GM18520 (cell line): Measurements from ENCODE around the gene HS3ST4.

ENCODE experiments used
- ATAC-seq: cut with Tn5 transposase; IDR thresholded peaks from one replicate; pipeline ENCODE4 v1.9.1; 2021; ENCODE audit not compliant: unreplicated experiment

The HS3ST4 gene

DNA sequence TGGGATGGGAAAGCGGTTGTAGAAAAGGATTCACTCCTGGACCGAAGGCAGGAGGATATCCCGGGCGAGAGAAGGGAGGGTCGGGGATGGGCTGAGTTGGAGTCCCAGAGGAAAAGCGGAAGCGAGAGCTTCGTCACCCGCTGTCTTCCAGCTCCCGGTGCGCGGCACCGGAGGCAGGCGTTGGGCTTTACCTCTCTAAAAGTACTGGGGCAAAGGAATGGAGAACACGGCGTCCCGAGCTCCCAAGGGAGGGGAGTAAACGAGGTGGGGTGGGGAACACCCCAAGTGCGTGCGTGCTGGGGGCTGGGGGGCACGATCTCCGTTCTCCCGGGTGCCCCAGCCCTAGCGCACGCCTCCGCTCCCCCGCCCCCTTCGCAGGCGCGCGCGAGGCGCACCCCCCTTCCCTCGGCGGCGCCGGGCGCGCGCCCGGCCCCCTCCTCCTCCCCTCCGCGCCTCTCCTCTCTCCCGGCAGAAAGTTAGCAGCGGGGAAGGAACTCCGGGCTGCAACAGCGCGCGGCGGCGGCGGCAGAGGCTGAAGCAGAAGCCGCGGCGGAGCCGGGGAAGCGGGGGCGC, at the start of gene HS3ST4:
Gene HS3ST4 (plus strand): TSS at position 441 of the 573 bp plus-strand sequence.
- ATAC-seq: no peak

DNA sequence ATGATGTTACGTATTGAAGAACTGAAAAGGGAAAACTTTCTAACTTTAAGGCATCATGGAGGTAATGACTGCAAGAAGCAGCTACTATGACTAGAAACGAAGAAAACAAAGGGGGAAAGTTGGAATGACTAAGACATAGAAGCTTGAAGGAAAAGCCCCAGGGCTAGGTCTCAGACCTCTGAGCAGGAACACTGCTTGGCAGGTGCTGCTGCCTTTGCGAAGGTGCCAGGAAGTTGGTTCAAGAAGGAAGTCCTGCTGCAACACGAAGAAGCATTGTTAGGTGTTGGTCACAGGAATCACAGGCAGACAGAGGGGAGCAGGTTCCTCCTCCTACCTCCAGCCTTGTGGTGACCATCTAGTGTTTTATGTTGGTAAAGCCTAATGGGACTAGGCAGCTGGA, 48.1 kb upstream of the HS3ST4 start:
- no peak for ATAC-seq

DNA sequence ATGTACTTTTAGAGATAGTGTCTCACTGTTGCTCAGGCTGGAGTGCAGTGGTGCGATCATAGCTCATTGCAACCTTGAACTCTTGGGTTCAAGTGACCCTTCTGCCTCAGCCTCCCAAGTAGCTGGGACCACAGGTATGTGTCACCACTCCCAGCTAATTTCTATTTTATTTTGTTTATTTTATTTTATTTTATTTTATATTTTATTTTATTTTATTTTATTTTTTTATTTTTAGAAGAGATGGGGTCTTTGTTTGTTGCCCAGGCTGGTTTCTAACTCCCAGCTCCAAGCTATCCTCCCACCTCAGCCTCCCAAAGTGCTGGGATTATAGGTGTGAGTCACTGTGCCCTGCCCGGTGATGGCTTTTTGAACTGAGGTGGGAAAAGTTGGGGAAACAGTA, 35.1 kb upstream of the HS3ST4 start:
- ATAC-seq: no peak

DNA sequence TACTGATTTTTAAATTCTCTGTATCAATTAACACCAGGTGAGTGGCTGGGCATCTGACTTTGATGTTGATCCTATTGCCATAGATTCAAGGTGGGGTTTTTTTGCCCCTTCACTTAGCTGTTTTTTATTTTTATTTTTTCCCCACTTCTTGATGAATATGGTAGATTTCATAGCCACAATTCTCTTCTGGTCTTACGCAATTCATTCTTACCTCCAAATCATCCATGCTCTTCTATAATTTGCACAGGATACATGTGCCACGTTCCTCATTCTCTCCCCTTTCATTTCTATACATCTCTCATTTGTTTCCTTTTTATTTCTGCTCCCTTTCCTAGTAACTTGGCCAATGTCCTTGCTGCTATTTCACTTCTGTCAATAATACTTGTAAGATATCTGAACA, 14.9 kb upstream of the HS3ST4 start:
- no peak for ATAC-seq

DNA sequence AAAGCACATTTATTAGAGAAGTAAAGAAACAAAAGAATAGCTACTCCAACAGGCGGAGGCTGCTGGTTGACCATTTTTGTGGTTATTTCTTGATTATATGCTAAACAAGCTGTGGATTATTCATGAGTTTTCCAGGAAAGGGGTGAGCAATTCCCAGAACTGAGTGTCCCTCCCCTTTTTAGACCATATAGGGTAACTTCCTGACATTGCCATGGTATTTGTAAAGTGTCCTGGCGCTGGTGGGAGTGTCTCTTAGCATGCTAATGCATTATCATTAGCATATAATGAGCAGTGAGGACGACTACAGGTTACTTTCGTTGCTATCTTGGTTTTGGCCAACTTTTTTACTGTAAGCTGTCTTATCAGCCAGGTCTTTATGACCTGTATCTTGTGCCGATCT, 12.2 kb upstream of the HS3ST4 start:
- no peak for ATAC-seq

DNA sequence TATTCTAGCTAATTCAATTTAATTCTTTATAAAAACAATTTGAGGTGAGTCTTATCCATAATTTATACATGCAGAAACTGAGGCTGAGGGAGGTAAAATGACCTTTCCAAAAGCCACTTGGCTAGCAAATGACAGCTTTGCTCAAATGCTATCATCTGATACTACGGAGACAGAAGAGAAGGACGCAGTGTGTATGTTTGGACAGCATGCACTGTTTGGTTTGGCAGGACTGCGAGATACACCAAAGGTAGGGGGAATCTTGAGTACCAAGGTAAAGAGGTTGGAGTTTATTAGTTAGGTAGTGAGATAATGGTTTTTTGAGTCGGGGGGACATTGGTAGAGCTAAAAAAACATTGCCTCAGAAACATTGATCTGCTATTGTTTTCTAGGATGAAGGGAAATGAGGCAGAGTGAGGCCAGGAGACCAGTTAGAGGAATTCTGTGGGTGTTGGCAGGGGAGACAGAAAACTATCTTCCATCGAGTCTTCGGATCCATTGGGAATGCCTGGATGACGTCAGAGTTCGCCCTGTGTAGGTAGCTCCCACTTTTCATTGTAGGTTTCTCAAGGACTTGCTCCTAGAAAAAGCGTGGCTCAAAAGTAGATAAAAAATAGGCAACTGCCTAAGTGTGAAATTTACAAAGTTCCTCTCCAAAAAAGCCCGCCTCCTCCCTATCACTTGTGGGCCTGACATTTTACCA, 2.5 kb upstream of the HS3ST4 start:
- ATAC-seq: no peak

DNA sequence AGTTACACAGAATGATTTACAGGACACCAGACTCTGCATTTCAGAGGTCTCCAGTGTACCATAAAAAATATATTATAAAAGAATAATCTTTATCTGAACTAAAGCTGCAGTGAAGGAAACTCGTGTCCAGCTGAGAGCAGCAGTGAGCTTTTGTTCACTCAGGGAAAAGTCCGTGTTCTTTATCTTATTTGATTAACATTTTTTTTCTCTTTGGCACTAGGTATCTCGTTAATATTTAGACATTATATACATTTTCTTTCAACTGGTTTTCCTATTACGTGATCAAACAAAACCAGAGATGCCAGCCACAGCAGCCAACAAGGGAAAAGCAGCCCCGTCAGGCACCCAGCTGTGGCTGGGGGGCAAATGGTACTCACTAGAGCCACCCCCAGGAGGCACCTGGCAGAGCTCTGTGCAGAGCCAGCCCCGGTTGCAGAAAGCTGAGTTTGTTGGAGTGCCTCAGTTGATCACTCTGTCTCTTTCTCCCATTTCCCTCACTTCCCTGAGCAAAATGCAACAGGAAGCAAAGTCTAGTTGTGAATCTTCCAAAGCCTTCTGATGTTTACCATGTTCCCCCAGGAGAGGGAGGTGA, 1.1 kb upstream of the HS3ST4 start:
- ATAC-seq: no peak

DNA sequence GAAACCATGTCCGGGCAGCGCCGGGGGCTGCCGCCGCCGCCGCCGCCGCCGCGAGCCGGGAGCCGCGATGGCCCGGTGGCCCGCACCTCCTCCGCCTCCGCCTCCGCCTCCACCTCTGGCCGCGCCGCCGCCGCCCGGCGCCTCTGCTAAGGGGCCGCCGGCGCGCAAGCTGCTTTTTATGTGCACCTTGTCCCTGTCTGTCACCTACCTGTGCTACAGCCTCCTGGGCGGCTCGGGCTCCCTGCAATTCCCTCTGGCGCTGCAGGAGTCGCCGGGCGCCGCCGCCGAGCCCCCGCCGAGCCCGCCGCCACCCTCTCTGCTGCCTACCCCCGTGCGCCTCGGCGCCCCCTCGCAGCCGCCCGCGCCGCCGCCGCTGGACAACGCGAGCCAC, 587 bp downstream of the HS3ST4 start:
- ATAC-seq: no peak

DNA sequence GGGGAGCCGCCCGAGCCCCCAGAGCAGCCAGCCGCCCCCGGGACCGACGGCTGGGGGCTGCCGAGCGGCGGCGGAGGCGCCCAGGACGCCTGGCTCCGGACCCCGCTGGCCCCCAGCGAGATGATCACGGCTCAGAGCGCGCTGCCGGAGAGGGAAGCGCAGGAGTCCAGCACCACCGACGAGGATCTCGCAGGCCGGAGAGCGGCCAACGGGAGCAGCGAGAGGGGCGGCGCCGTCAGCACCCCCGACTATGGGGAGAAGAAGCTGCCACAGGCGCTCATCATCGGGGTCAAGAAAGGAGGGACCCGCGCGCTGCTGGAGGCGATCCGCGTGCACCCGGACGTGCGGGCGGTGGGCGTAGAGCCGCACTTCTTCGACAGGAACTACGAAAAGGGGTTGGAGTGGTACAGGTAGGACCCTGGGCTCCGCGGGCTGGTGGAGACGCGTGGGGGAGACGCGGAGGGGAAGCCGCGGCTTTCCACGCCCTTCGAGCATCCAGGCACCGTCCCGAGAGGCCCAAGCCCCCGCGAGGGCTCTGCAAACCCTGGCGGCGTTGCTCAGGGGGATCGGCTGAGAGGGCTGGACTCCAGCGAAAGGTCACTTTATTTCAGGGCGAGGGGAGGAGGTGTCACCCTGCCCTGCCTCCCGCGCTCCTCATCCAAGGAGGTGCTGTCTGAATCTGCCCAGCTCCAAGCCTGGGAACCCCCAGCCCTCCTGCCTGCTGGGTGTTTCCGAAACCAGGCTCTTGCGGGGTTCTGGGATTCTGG, 1.2 kb downstream of the HS3ST4 start:
- ATAC-seq: no peak

DNA sequence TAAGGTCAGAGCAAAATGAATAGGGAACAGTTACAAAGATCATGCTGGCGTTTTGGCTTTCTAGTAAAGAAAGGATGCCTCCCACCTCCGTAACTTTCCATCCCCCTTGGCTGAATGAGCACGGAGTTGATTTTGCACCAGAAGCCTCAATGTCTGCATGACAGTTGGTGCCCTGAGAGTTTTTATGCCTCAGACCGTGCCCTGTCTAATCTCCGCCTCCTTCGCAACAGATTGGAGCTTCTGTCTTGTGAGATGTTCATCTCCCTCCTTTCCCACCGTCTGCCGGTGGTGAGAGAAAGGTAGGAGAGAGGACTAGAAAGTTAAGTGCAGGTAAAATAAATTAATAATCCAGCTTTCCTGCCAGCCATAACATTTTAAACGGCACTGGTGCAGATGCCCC, 1.9 kb downstream of the HS3ST4 start:
- ATAC-seq: no peak

DNA sequence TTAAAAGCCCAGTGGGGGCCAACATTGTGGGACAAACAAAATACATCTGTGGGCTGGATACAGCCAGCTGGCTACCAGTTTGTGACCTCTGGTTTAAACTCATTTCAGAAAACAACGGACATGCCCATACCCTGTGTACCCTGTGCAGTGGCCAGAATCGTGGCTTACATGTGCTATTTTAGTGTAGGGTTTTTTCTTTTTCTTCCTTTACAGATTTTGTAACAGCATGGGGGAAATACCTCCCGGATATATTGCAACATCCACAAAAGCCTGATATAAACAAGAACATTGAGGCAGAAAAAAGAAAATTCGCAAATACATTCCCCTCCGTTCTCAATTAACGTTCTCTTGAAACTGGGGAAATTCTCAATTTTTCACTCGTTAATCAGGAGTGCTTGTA, 7.3 kb downstream of the HS3ST4 start:
- no peak for ATAC-seq

DNA sequence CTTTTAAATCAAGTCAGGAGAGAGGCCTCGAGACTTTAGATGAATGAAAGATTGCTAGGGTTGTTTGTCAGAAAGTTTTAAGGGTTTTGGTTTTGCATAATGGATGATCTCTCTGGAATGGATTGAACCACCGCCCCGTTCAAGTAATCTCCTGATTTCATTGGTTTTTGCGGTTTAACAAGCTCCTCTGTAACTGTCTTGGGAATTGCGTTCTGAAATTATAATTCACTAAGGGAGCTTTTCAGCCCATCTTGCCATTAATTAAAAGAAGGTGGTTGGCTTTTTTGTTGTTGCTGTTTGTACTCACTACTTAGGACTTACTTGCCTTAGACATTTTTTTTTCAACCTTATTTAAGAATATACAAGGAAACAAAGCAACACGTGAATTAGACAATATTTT, 8.8 kb downstream of the HS3ST4 start:
- ATAC-seq: no peak

DNA sequence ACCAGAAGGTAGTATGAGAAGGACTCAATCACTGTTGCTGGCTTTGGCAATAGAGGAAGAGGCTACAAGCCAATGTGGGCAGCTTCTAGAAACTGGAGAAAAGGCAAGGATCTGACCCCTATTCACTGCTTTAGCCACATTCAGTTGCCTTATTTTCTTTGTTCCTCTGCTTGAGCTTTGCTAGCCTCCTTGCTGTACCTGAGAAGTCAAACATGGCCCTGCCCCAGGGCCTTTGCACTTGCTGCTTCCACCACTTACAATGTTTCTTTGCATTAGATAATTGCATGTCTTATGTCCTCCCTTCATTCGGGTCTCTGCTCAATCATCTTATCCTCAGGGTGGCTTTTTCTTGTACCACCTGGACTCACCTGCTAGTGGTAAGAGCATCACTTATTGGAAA, 15.8 kb downstream of the HS3ST4 start:
- no peak for ATAC-seq

DNA sequence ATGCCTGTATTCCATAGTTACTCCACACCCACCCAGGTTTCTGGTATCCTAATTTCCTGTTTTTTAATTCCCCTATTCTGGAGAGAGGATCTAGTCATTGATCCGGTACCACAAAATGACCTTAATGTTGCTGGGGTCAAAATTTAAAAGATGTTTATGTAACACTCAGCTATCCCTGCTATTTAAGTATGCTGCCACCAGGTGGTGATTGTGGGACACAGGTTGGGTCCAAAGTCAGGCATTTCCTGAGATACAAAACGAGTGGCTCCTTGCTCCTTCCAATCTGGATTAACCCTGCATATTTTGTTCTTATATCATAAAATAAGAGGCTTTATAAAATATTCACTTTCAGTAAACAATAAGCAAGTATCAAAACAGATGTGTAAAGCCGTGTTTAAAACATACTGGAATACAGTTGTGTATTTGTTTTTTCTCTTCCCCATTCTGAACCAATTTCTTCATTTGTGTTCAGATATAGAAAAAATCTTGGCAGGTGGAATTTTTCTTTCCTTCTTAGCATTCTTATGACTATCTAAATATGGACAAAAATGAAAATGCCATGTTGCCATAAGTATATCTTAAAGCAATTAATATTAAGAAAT, 16.3 kb downstream of the HS3ST4 start:
- no peak for ATAC-seq

DNA sequence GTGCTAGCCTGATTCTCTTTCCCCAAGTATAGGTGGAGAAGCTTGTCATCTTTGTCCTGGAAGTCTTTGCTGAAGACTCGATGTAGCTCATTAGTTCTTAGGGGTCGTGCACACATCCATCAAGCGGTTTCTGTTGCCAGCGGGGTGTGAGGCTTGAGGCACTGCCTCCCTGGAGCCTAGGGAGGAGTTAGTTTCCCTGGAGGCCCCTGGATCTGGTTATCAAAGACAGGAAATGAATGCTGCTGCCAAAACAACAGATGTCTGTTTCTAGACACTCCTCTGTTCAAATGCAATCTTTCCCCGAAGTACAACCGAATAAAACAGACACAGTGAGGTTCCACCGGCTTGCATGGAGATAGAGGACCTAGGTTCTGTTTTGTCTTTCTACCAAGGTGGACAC, 17.5 kb downstream of the HS3ST4 start:
- ATAC-seq: no peak

DNA sequence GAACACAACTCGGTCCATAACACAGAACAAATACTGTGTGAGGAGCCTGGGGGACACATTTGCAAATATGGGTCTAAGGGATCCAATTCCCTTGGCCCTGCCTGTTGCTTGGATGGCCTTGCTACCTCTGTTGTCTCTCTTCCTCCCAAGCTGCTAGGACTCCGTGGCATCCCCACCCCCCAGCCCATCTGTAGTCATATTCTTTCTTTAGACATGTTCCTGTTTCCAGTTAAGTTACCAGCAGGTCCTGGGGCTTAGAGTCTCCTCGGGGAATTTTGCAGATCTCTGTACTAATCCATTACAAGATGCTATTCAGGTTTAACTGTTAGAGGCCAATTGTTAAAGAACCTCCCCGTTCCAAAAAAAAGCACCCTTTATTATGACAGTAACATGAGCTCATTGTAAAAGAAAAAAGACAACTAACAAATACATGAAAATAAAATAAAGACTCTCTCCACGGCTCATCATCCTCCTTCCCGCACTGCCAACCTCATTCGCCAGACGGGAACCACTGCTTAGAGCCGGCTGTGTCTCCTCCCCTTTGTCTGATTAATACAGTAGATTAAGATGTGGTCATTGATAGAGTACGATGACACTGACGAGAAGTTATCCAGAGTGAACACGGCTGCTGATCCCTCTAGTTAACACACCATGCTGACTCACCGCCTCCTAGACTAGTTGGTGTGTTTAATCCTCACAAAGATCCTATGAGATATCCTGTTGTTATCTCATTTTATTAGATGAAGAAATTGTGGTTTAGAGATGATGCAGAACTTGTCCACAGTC, 22.2 kb downstream of the HS3ST4 start:
- ATAC-seq: no peak

DNA sequence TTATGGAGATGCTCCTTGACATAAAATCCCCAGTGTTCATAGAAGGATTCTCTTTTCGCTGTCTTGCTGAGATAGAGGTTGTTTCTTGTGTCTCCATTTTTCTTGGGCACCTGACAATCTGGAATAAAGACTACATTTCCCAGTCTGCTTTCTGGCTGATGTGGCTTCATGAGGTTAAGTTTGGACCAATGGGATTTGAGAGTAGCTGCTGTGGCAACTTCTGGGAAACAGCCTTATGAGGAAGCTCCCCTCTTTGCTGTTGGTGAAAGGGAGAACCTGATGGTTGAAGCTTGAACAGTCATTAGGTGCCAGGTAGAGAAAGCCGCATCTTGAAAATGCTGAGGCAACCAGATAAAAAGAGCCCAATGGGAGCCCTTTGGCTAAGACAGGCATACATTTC, 24.4 kb downstream of the HS3ST4 start:
- no peak for ATAC-seq

DNA sequence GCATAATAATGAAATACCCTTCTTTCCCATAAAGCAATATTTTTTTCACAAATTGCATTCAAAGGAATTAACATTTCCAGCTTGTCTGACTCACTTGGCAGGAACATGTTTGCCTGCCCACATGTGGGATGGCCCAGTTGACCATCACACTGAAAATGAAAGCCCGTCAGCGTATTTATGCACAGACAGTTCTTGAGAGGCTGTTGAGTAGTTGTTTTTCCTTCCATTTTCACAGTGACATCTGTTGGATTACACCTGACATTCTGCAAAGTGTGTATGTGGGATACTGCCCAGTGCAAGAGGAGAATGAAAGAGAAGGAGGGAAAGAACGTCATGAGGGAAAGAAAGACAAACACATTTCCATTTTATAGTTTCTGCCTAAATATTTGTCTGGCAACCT, 29.7 kb downstream of the HS3ST4 start:
- ATAC-seq: no peak

DNA sequence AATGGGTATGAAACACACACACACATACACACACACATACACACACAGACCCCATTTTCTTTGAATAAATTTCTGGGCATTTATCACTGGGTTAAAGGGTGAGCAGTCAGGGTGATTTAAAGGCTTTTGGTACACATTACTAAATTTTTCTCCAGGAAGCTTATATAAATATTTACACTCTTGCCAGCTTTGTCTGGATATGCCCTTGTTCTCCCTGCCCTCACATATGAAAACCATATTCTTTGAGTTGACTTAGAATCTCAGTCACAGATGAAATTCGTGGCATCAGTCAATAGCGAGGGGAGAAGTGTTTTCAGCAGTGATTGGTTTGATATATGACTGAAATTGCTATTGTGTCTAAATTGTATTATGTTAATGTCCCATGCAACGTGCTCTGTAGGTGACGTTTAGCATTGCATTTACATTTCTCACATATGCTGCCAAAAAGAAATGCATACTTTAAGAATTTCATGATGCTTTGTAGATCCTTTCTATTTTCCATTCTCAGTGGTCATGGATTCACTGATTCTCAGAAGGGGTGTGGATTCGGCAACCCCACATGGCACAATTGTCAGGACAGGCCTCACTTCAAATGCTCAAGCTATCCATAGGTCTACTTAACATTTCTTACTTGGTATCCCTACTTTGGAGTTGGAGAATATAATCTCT, 34.8 kb downstream of the HS3ST4 start:
- ATAC-seq: no peak

DNA sequence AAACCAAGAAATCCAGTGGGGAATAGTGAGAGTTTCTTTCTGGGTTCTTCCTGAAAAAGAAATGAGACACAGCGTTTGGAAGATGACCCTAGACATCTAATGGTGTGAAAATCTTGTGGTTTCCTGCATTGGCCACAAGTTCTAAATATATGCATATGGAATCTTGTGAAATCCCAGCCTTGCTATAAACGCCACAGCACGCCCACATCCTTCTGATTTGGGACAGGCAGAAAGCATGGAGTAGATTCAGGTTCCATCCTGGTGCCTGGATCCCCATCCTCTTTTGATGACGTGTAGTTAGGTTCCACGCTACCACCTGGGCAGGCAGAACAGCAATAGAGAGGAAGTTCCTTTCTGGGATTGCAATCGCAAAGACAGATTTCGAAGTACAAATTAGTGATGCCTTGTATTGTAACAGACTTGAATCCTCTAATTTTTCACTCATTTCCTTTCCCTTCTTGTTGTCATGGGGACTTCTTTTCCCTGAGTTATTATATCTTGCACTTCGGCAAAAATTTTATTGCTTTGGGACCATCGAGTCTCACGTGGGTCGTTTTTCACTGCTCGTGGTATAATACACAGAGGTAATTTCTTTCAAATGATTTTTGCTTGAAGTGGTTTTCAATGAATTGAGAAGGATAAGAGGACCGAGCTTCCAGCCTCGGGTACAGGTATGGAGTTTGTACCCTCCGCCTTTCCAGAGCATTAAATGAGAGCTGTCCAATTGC, 37.6 kb downstream of the HS3ST4 start:
- ATAC-seq: no peak
